ENCODE data around the gene STPG2. TPM values are rescaled to one million over a fixed set of nuclear protein-coding genes. Genes with fewer than 3 reads are reported as not detected.

Gene STPG2
- polyA plus RNA-seq, 3 donors from 2014 or later, result not detected

GRCh38 chr4:97900229-97900628 lies 243.0 kb downstream of the STPG2 start:
- Mint-ChIP-seq H3K27ac (no peak overlapping the region), H3K9me3 (peaks cover 11 to 45% (median 23%) of the 10 kb centered on the region in 6 donors)

GRCh38 chr4:97892592-97893266 lies 250.5 kb downstream of the STPG2 start:
- Mint-ChIP-seq H3K9me3 (peaks cover 5 to 19% (median 13%) of the 10 kb centered on the region in 6 donors), H3K4me1 (no peaks in the 10 kb centered on the region), H3K27ac (no peak overlapping the region), H3K27me3 (ENCODE audit: low read depth in 3 of 3) (no peaks in the 10 kb centered on the region), H3K36me3 (no peaks in the 10 kb centered on the region), H3K4me3 (no peak overlapping the region)
- DNase-seq, result no peak

More at GRCh38 chr4:97900229-97900628, 243.0 kb downstream of the STPG2 start:
- Mint-ChIP-seq H3K4me3 (no peak overlapping the region), H3K4me1 (no peaks in the 10 kb centered on the region), H3K27me3 (ENCODE audit: low read depth in 3 of 3) (no peaks in the 10 kb centered on the region), H3K36me3 (no peaks in the 10 kb centered on the region)
- DNase-seq, result no peak

DNA sequence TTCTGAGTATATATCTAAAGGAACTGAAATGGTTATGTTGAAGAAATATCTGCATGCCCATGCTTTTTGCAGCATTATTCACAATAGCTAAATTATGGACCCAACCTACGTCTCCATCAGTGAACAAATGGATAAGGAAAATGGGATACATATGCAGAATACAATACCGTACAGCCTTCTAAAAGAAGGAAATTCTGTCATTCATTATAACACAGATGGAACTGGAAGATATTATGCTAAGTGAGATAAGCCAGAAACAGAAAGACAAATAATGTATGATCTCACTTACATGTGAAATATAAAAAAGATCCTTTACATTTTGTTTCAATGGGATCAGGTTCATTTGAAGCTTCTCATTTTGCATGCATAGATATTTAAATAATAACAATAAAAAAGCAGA lies 263.3 kb downstream of the STPG2 start:
- Mint-ChIP-seq H3K4me1 (no peaks in the 10 kb centered on the region), H3K4me3 (no peak overlapping the region), H3K9me3 (peaks cover 8 to 36% (median 9%) of the 10 kb centered on the region in 6 donors)

GRCh38 chr4:97868097-97868496 lies 275.2 kb downstream of the STPG2 start:
- Mint-ChIP-seq H3K27me3 (ENCODE audit: low read depth in 3 of 3) (no peaks in the 10 kb centered on the region), H3K9me3 (peaks cover 9 to 33% (median 10%) of the 10 kb centered on the region in 6 donors), H3K4me3 (no peak overlapping the region), H3K36me3 (no peaks in the 10 kb centered on the region), H3K27ac (no peak overlapping the region), H3K4me1 (no peaks in the 10 kb centered on the region)
- DNase-seq, result no peak

More for the DNA sequence above, 263.3 kb downstream of the STPG2 start:
- H3K27ac Mint-ChIP-seq, result no peak overlapping the region
- no peak for DNase-seq
- no peaks in the 10 kb centered on the region for H3K36me3 Mint-ChIP-seq
- no peaks in the 10 kb centered on the region for H3K27me3 Mint-ChIP-seq (ENCODE audit: low read depth in 3 of 3)

DNA sequence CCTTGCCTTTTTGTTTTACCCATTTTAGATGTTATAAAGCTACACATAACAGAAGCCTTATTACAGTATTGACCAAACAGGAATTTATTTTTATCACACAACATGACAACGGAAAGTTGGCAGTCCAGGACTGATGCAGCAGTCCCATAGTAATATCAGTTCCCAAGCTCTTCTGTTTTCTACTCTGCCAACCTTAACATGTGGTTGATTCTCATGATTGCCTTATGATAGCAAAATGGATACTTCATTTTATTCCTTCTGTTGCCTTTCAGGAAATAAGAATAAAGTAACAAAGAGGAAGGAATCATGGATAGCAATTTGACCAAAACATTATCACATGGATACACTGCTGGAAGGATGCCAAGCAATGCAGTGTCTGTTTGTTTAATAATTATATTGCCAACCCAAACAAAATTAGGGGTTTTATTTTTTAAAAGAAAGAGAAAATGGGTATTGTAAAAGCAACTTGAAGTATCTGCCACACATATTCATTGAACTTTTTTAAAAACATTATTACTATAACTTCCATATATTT lies 275.7 kb downstream of the STPG2 start:
- Mint-ChIP-seq H3K4me3 (no peak overlapping the region), H3K36me3 (no peaks in the 10 kb centered on the region), H3K4me1 (no peaks in the 10 kb centered on the region), H3K27me3 (ENCODE audit: low read depth in 3 of 3) (no peaks in the 10 kb centered on the region), H3K9me3 (peaks cover 11 to 38% (median 15%) of the 10 kb centered on the region in 6 donors), H3K27ac (no peak overlapping the region)
- no peak for DNase-seq

- Mint-ChIP-seq H3K27me3 (ENCODE audit: low read depth in 3 of 3) (no peaks in the 10 kb centered on the region), H3K9me3 (peaks cover 9 to 44% (median 21%) of the 10 kb centered on the region in 6 donors), H3K36me3 (no peaks in the 10 kb centered on the region), H3K4me1 (no peaks in the 10 kb centered on the region), H3K4me3 (no peak overlapping the region), H3K27ac (no peak overlapping the region)
- no peak for DNase-seq
Observed at GRCh38 chr4:97866821-97867556, 276.3 kb downstream of the STPG2 start.

DNA sequence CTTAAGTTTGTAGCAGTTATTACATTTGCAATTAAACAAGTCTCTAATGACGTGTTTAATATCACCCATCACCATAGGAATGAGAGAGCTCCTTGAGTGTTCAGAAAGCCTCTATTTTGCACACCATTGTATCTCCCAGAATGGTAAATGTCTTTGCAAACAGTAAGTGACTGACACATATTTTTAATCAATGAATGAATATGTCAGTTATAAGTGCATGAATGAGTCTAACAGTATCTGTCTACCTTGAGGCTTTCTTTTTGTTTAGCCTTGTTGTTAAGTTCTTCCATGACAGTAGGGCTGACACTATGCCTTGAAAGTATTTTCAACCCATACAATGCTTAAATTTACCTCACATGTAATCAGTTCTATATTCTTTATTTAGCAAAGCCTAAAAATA lies 292.2 kb downstream of the STPG2 start:
- peaks cover 0 to 6% (median 0%) of the 10 kb centered on the region in 3 donors for H3K36me3 Mint-ChIP-seq
- H3K4me1 Mint-ChIP-seq, result no peaks in the 10 kb centered on the region
- DNase-seq, result no peak
- H3K27me3 Mint-ChIP-seq (ENCODE audit: low read depth in 3 of 3), result no peaks in the 10 kb centered on the region
- H3K4me3 Mint-ChIP-seq, result no peak overlapping the region
- no peak overlapping the region for H3K27ac Mint-ChIP-seq
- peaks cover 5 to 47% (median 11%) of the 10 kb centered on the region in 6 donors for H3K9me3 Mint-ChIP-seq

GRCh38 chr4:97845758-97846157 lies 297.5 kb downstream of the STPG2 start:
- no peaks in the 10 kb centered on the region for H3K27me3 Mint-ChIP-seq (ENCODE audit: low read depth in 3 of 3)
- H3K36me3 Mint-ChIP-seq, result peaks cover 0 to 2% (median 0%) of the 10 kb centered on the region in 3 donors
- H3K27ac Mint-ChIP-seq, result no peak overlapping the region
- no peak overlapping the region for H3K4me3 Mint-ChIP-seq
- no peak for DNase-seq
- no peaks in the 10 kb centered on the region for H3K4me1 Mint-ChIP-seq
- H3K9me3 Mint-ChIP-seq, result peaks cover 4 to 29% (median 10%) of the 10 kb centered on the region in 6 donors

- H3K4me3 Mint-ChIP-seq, result no peak overlapping the region
- H3K9me3 Mint-ChIP-seq, result peaks cover 4 to 21% (median 8%) of the 10 kb centered on the region in 6 donors
- no peak overlapping the region for H3K27ac Mint-ChIP-seq
- H3K27me3 Mint-ChIP-seq (ENCODE audit: low read depth in 3 of 3), result no peaks in the 10 kb centered on the region
- no peaks in the 10 kb centered on the region for H3K4me1 Mint-ChIP-seq
- no peak for DNase-seq
- peaks cover 0 to 2% (median 0%) of the 10 kb centered on the region in 3 donors for H3K36me3 Mint-ChIP-seq
Observed at GRCh38 chr4:97841512-97841911, 301.8 kb downstream of the STPG2 start.

DNA sequence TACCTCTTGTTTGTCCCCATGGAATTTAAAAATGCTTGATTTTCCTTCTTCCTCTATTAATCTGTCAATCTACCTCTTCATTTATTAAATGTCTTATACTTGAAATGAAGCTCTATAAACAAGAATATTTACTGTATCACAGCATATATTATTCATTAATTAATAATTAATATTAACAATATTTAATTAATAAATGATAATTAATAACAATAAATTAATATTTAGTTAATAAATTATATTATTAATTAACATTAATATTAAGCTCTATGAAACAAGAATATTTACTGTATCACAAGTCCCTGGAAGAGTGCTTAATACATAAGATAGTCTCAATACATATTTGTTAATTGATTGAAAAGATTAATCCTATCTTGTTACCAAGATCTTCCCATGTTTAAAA lies 306.6 kb downstream of the STPG2 start:
- Mint-ChIP-seq H3K27me3 (ENCODE audit: low read depth in 3 of 3) (no peaks in the 10 kb centered on the region), H3K9me3 (peaks cover 0 to 29% (median 9%) of the 10 kb centered on the region in 6 donors), H3K4me3 (no peak overlapping the region), H3K4me1 (no peaks in the 10 kb centered on the region), H3K27ac (no peak overlapping the region), H3K36me3 (no peaks in the 10 kb centered on the region)
- no peak for DNase-seq

DNA sequence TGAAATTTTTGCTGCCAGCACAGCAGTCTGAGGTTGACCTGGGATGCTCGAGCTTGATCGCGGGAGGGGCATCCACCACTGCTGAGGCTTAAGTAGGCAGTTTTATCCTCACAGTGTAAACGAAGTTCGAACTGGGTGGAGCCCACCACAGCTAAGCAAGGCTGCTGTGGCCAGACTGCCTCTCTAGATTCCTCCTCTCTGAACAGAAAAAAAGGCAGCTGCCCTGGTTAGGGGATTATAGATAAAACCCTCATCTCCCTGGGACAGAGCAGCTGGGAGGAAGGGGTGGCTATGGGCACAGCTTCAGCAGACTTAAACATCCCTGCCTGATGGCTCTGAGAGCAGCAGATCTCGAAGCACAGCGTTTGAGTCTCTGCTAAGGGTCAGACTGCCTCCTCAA lies 314.6 kb downstream of the STPG2 start:
- Mint-ChIP-seq H3K4me1 (no peaks in the 10 kb centered on the region), H3K4me3 (no peak overlapping the region), H3K9me3 (peaks cover 15 to 37% (median 23%) of the 10 kb centered on the region in 6 donors), H3K27me3 (ENCODE audit: low read depth in 3 of 3) (no peaks in the 10 kb centered on the region), H3K36me3 (peaks cover 0 to 5% (median 0%) of the 10 kb centered on the region in 3 donors), H3K27ac (no peak overlapping the region)
- DNase-seq, result no peak

- no peak overlapping the region for H3K4me3 Mint-ChIP-seq
- no peaks in the 10 kb centered on the region for H3K4me1 Mint-ChIP-seq
- no peaks in the 10 kb centered on the region for H3K36me3 Mint-ChIP-seq
- DNase-seq, result no peak
- peaks cover 0 to 2% (median 1%) of the 10 kb centered on the region in 3 donors for H3K27me3 Mint-ChIP-seq (ENCODE audit: low read depth in 3 of 3)
- peaks cover 6 to 28% (median 19%) of the 10 kb centered on the region in 6 donors for H3K9me3 Mint-ChIP-seq
- no peak overlapping the region for H3K27ac Mint-ChIP-seq
Observed at GRCh38 chr4:97819294-97819693, 324.0 kb downstream of the STPG2 start.

DNA sequence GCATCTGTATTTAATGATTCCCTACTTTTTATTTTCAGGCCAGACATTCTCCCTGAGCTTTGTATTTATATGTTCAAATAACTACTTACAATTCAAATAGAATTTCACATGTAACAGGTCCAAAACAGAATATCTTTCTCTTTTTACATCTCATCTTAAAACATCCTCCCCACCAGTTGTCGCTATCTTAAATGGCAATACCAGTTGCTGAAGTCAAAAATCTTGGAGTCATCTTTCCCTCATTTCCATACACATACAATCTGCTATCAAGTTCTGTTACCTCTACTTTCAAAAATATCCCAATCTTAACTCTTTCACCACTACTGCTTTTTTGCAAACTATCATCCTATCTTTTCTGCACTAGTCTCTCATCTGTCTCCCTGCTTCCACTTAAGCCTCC lies 330.5 kb downstream of the STPG2 start:
- Mint-ChIP-seq H3K36me3 (peaks cover 0 to 4% (median 0%) of the 10 kb centered on the region in 3 donors), H3K4me1 (no peaks in the 10 kb centered on the region), H3K27me3 (ENCODE audit: low read depth in 3 of 3) (peaks cover 0 to 2% (median 1%) of the 10 kb centered on the region in 3 donors), H3K4me3 (no peak overlapping the region), H3K9me3 (peaks cover 4 to 21% (median 14%) of the 10 kb centered on the region in 6 donors), H3K27ac (no peak overlapping the region)
- DNase-seq, result no peak

DNA sequence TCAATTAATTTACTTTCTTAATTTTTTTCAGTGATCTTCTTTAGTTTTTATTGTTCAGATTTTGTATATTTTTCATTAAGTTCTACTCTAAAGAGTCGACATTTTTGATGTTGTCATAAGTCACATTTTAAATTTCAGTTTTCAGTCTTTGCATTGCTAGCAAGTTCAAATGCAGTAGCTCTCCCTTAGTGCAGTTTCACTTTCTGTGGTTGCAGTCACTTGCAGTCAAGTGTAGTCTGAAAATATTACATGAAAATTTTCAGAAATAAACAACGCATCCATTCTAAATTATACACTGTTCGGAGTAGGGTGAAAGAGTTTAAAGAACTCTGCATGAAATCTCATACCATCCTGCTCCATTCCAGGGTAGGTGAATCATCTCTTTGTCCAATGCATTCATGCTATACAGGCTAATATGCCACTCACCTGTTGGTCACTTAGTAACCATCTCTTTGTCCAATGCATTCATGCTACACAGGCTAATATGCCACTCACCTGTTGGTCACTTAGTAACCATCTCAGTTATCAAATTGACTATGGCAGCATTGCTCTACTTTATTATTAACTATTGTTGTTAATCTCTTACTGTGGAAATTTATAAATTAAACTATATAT lies 356.9 kb downstream of the STPG2 start:
- Mint-ChIP-seq H3K4me1 (no peaks in the 10 kb centered on the region), H3K27me3 (ENCODE audit: low read depth in 3 of 3) (no peaks in the 10 kb centered on the region), H3K4me3 (no peak overlapping the region), H3K27ac (no peak overlapping the region), H3K36me3 (no peaks in the 10 kb centered on the region), H3K9me3 (peaks cover 6 to 30% (median 9%) of the 10 kb centered on the region in 6 donors)
- DNase-seq, result no peak

Data from immature natural killer cell (primary cell).